Occipital lobe (tissue), 2 donors: ENCODE results near the gene B3GNT2. TPM values are rescaled to one million over a fixed set of nuclear protein-coding genes. Genes with fewer than 3 reads are reported as not detected.

Experiments used
- DNase-seq: peaks from one replicate; lab custom pipeline; 2025; lab: John Stamatoyannopoulos, UW
- total RNA-seq: library from RNA; depleted of rRNA; stranded (reverse); fragments of >200 nt; gene quantifications from one replicate; pipeline ENCODE4 v1.2.3, GENCODE V29; 2014

The B3GNT2 gene
- total RNA-seq, 1 donor from 2014 or later = 48.8 TPM

DNA sequence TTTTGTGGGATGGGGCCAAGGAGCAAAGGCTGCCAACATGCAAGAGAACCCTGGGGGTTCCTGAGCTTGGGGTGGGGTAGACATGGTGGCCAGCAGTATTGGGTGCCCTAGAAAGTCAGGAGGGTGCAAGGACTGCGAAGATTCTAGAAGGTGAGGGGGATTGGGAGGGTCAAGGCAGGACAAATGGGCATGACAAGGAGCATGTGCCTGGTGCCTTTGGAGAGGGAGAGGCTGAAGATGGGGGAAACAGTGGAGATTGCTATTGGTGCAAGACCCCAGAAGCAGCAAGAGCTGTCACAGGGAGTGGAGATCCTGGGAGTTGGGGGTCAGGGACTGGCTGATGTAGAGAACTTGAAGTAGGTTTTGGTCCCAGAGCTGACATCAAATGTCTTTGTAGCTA is 7.5 kb downstream of the B3GNT2 start:
- no peak for DNase-seq

DNA sequence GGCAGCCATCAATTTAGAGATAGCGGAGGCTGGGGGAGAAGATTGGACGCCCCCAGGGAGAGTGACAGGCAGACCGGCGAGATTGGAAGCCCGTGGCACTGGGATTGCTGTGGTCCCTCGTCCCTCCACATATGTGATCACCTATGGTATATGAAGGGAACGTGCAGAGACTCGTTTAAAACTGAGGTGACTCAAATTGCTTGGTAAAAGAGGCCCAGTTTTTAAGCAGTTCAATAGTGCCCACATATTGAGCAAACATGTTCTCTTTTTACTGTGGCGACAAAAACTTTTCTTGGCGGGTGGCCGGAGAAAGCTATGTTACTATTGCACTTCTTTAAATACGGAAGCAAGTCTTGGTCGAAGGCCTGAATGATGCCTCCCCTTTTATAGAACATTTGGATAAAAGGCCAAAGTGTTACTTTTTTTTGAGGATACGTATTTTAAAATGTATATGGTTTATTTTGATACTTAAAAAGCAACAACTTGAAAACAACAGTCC is 9.1 kb downstream of the B3GNT2 start:
- no peak for DNase-seq

- no peak for DNase-seq
Measured at GRCh38 chr2:62205554-62205953, 9.6 kb downstream of the B3GNT2 start.

DNA sequence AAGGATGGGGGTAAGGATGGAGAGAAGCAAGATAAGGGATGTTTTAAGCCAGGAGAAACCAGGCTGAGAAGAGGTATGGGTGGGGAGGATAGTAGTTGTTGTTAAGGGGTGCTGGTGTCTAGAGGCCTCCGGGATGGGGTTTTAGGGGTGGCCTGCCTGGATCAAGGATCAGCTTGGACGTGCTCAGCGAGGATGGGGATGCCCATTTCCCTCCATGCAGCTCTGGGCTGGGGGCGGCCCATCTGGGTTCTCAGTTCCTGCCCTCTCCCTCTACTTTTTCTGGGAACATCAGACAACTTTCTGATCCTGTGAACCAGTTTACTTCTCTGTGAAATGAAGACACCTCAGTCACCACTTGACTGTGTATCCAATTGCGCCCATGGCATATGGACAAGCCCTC is 10.1 kb downstream of the B3GNT2 start:
- DNase-seq = no peak

DNA sequence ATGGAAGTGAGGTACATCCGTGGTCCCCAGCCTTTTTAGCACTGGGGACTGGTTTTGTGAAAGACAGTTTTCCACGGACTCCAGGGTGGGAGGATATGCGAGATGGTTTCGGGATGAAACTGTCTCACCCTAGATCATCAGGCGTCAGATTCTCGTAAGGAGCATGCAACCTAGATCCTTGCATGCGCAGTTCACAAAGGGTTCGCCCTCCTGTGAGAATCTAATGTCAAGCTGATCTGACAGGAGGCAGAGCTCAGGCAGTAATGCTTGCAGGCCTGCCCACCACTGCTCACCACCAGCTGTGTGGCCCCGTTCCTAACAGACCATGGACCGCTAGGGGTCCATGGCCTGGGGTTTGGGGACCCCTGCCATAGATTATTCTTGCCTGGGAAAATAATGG is 11.6 kb downstream of the B3GNT2 start:
- DNase-seq = no peak

DNA sequence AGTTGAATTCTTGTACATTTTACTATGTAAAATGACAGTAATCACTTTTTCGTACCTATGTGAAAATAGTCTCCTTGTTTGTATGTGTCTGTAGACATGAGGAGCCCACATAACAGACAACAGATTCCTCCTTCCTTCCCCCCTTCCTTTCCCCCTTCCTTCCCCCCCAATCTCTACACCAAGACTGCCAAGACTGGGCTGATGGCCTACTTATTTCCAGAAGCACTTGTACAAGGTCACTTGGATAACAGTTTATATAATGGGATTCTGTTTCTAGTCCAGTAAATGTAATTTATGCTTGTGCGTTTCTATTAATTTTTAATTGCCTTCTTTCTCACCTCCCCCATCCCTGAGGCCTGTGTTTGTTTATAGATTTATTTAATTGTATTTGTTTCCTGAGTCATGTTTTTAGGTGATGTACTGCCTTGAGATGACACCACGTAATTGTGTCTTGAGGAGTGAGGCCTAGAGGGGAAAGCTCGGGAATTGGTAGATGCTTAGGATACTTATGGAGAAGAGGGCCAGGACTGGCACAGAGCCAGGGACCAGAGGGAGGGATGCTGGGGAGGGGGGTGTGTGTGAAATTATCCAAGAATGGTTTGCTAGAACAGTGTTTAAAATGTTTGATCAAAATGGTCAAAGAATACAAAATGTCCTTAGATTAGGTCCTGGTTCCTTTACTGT is 12.3 kb downstream of the B3GNT2 start:
- no peak for DNase-seq

DNA sequence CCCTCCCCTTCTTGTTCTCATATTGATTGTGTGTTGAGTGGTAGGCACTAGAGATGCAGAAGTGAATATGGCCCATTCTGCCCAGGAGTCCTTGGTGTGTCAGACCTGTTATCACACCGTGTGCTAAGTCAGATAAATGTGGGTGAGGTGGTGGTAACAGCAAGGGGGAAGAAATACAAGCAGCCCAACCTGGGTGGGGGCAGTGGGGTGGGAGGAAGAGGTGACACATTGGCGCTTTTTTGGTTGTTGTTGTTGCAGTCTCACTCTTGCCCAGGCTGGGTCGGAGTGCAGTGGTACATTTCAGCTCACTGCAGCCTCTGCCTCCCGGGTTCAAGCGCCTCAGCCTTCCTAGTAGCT is 12.8 kb downstream of the B3GNT2 start:
- DNase-seq = no peak

GRCh38 chr2:62209427-62209991 is 13.6 kb downstream of the B3GNT2 start:
- DNase-seq = no peak

- DNase-seq = no peak
Measured at GRCh38 chr2:62215306-62216064, 19.6 kb downstream of the B3GNT2 start.

DNA sequence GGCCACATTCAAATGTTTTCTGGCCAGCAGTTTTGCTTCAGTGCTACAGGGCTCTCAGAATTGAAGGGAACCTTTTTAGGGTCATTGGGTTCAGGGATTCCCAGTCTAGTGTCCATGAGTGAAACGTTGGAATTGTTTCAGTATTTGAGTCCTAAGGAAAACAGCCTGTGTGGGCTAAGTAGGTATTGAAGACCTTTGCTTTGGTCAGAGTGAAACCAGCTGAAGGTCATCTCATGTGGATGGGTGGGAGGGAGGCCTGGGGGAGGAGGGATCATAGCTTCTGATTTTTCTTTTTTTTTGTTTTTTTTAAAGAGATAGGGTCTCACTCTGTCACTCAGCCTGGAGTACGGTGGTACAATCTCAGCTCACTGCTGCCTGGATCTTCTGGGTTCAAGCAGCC is 20.2 kb downstream of the B3GNT2 start:
- no peak for DNase-seq

DNA sequence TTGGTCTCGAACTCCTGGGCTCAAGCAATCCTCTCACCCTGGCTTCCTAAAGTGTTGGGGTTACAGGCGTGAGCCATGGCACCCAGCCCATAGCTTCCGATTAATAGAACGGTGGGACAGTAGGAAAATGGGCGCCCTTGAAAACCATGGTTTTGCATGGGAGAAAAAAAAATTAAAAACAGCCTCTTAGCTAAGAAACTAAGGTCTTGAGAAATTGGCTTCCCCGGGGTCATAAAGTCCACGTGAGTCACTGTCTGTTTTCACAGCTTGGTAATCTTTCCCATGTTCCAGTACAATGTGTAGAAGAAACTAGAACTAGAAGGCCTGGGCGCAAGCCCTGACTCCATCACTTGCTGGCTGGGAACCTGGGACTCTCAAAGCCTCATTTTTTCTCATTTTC is 20.7 kb downstream of the B3GNT2 start:
- no peak for DNase-seq

GRCh38 chr2:62217421-62217820 is 21.5 kb downstream of the B3GNT2 start:
- no peak for DNase-seq

- no peak for DNase-seq
Measured at GRCh38 chr2:62217970-62218369, 22.1 kb downstream of the B3GNT2 start.

GRCh38 chr2:62219407-62220159 is 23.7 kb downstream of the B3GNT2 start:
- no peak for DNase-seq

GRCh38 chr2:62221141-62221540 is 25.2 kb downstream of the B3GNT2 start:
- no peak for DNase-seq

- DNase-seq = no peak
Measured at GRCh38 chr2:62222171-62222570, 26.3 kb downstream of the B3GNT2 start.

- no peak for DNase-seq
Measured at GRCh38 chr2:62222674-62223073, 26.8 kb downstream of the B3GNT2 start.

GRCh38 chr2:62224976-62225375 is 29.1 kb downstream of the B3GNT2 start:
- DNase-seq = no peak

DNA sequence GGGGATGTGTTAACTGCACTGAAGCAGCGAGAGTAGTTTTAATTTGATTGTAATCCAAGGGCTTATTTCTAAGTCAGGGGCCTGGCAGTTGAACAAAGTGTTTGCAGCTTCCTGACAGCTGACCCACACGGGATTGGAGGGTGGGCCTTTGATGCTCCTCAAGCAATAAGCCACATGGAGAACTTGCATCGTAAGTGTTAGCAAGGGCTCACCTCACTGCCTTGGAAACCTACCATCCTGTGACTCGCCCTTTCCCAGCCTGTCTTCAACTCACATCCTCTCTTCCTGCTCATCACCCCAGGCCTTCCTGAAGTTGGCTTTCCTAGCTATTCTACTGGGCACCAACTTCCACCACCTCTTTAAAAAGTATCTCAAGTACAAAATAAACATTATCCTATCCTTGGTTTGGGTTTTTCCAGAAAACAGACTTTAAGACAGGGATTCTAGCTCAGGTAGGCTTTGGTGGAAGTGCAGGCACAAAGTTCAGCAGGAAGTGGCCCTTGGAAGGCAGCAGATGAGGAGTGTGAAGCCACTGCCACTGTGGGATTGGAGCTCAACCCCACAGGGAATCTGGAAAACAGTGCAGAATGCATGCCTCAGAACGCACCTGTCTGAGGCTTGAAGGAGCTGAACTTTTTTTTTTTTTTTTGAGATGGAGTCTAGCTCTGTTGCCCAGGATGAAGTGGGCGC is 31.6 kb downstream of the B3GNT2 start:
- DNase-seq = no peak

DNA sequence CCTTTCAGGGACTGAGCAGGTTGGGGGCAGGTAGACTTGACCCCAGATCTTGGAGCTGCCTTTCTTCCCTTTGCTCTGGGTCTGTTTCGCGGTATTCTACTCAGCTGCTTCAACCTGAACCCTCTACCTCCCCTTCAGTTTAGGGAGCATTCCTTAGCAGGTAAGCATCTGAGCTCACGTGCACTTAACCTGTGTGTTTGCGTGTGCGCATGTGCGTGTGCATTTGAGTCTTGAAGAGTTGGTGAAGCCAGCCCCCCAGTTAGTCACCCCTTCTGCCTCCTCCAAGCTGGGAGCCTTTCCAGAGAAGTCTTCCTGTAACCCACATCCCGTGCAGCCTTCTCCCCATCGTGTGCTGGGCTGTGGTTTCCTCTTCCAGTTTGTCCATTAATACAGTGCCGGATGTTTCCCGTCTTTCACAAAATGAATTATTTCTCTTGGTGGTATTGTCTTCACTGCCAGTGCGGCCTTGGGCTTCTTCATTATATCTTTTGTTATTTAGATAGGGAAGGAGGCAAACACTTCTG is 33.2 kb downstream of the B3GNT2 start:
- DNase-seq = no peak

GRCh38 chr2:62231541-62231940 is 35.6 kb downstream of the B3GNT2 start:
- no peak for DNase-seq
